NCI-H1105 treated with DMSO at 0.1 percent for 48 hours (cell line): ENCODE measurements around the gene SCD.
A peak's percentile ranks its signal among the peaks of the same experiment; 100 is the strongest.

Source experiments
- DNase-seq: peaks from one replicate; lab custom pipeline; 2025; lab: John Stamatoyannopoulos, UW

SCD gene

DNA sequence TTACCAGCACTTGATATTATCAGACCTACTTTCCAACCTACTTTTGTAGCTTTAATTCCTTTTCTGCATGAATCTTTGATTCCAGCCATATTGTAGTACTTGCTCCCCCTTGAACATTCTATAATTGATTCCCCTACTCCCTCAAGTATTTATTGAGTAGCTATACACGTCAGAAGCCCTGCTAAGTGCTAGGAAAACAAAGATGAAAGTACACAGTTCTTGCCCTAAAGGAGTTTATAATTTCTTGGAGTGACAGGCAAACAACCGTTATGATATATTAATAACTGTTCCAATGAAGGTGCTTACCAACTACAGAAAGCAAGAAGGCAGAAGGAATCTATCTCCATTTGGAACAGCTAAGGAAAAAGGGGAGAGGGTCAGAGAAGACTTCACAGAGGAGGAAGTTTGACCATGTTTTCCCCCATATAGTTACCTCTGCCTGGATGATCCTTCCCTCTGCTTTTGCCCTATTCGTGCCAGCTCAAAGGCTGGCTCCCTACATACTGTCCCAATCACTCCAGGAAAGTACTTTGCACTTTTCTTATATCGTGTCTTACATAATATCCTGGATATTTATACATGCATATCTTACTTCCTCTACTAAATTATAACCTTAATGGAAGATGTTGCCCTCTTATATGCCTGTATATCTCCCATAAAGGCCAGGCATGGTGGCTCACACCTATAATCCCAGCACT lies 54.7 kb downstream of the SCD start:
- no peak for DNase-seq

DNA sequence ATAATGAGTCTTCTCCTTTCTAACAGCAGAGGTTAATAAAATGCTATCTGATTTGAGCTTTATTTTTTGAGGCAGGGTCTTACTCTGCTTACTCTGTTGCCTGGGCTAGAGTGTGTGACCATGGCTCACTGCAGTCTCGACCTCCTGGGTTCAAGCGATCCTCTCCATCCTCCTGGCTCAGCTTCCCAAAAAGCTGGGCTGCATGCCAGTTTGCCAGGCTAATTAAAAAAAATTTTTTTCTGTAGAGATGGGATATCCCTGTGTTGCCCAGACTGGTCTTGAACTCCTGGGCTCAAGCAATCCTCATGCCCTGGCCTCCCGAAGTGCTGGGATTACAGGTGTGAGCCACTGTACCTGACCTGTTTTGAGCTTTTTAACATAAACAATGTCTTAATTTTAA lies 56.7 kb downstream of the SCD start:
- DNase-seq: peak; percentile 16

DNA sequence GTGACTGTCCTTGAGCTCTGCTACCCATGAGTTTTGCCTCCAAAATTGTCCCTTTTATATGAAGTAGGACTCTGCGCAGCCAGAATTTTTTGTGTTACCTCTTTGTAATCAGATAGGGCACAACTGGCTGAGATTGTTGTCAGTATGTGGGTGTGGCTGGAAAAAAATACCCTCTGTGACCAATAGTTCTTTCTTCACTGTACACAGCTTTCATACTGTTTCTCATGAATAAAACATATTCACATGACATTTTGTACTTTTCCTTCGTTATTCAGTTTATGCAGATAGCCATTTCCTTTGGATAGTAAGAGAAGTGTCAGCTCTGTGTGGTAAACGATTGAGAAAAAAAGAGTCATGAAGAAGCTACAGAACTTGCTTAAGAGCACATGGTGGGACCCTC lies 66.1 kb downstream of the SCD start:
- no peak for DNase-seq
